HG03342 (cell line): ENCODE data around the gene ERC2.
A peak's percentile ranks its signal among the peaks of the same experiment; 100 is the strongest.

Experiments
- ATAC-seq: cut with Tn5 transposase; IDR thresholded peaks from one replicate; pipeline ENCODE4 v1.9.1; 2021; ENCODE audit warnings: mild to moderate bottlenecking, moderate library complexity; ENCODE audit not compliant: unreplicated experiment

The ERC2 gene

GRCh38 chr3:56193519-56193918 is 274.7 kb downstream of the ERC2 start:
- no peak for ATAC-seq

GRCh38 chr3:56192001-56192400 is 276.3 kb downstream of the ERC2 start:
- no peak for ATAC-seq

DNA sequence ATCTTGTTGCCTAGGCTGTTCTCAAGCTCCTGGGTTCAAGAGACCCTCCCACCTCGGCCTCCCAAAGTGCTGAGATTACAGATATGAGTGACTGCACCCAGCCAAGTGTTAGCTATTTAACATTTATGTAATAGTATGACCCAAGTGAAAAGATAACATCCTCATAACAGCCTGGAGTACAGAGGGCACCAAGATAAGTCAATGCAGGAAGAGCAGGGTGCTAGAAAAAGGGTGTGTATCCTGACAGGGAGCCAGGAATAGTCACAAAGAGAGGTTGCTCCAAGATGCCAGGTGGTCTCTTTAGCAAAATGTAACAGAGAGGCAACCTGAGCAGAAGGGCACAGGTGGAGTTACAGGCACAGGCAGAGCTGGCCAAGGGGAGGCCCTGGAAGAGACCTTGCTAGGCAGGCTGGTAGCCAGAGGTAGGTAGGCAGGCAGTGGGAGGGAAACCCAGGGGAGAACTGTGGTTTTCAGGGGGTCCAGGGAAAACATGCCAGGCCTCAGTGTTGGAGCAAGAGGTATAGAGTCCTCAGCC is 277.4 kb downstream of the ERC2 start:
- no peak for ATAC-seq

- no peak for ATAC-seq
These were observed 278.1 kb downstream of the ERC2 start for GRCh38 chr3:56190130-56190529.

GRCh38 chr3:56189536-56189935 is 278.7 kb downstream of the ERC2 start:
- no peak for ATAC-seq

DNA sequence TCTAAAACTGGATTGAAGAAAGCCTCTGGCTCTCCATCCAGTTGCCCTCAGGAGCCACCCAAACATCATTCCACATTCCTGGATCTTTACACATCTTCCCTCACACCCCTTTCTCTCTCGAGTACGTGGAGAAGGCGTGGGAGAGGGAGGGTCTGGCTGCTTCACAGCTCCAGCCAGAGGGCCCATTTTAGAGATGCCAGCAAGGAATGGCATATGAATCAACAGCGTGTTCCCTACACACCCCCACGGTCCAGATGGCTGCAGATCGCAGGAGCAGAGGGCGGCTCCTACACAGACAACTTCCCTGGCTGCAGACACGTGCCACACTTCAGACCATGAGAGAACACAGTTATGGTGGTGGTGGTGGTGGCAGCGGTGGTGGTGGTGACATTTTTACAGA is 280.1 kb downstream of the ERC2 start:
- no peak for ATAC-seq

GRCh38 chr3:56187051-56187450 is 281.2 kb downstream of the ERC2 start:
- no peak for ATAC-seq

GRCh38 chr3:56185827-56186226 is 282.4 kb downstream of the ERC2 start:
- no peak for ATAC-seq

DNA sequence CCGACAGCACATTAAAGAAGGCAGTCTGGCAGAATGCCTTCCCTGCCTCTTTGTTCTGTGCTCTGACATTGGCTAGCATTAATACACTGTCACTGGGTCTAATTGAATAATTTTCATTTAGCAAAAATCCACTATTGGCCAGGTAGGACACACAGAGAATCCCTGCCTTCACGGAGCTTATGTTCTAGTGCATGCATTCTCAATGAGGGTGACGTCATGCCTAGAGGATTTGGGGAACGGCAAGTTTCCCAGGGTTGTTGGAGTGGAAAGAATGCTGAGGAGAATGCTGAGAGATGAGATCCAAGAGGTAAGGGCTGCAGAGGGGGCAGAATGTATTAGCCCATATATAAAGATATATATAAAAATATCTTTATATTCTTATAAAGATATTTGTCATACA is 284.7 kb downstream of the ERC2 start:
- no peak for ATAC-seq

- no peak for ATAC-seq
These were observed 287.8 kb downstream of the ERC2 start for GRCh38 chr3:56180433-56180832.

DNA sequence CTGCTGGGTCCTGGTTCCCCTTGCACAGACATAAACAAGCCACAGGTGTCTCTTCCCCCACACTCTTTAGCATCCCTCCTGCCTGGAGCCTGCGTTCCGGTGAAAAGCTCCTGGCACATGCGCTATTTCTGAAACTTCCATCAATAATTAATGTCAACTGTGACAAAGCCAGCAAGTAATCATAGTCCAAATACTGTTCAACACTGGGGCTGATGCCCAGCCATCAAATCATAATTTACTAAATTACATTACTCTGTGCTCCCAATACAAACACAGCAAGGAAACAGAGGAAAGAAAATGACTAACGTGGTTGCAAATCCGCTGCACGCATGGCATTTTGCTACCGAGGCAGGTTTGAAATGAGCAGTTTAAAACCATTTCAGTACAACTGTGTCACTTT is 294.7 kb downstream of the ERC2 start:
- ATAC-seq, result no peak

GRCh38 chr3:56164436-56164835 is 303.8 kb downstream of the ERC2 start:
- ATAC-seq, result no peak

DNA sequence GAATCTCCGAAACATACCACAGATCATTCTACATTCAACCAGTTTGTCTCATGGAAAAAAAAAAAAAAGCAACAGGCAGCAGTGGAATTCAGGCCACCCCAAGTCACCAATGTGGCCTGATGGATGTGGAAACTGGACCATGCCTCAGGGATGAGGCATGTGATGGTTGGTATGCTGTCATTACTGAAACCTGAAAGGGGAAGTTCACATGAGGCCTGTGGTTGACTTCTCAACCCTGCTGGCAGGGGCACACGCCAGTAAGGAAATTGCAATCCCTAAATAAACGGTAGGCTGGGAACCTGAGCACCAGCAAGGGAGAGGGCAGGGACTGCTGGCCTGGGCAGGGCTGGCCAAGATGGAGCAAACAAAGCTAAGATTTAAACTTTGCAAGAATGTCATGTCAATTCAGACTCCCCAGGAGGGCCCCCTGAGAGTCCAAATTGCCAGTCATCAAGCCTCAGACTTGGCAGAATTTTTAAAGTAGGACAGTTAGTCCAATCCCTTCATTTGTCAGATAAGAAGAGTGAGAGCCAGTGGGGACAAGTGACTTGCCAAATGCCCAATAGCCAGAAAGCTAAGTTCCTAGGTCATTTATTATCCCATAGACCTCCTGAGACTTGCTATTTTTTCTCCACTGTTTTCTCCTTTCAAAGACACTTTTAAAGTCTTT is 310.4 kb downstream of the ERC2 start:
- ATAC-seq, result peak; percentile 85

DNA sequence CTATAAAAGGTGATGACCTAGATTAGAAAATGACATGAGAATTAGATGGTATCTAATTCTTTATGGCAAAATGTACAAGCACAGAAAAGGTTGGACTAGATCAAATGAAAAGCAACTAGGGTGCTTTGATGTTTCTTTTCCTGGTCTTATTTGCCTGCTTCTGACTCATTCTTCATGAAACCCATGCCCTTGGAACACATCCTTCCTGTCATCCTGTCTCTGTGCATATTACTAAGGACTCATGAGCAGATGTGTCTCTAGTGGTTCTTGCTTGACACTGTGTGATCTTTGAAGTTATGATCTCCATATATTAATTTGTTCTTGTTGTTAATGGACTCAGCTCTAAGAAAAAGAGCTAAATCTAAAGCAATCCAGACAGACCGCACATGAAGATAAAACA is 314.0 kb downstream of the ERC2 start:
- no peak for ATAC-seq

GRCh38 chr3:56147354-56147753 is 320.9 kb downstream of the ERC2 start:
- ATAC-seq, result no peak

DNA sequence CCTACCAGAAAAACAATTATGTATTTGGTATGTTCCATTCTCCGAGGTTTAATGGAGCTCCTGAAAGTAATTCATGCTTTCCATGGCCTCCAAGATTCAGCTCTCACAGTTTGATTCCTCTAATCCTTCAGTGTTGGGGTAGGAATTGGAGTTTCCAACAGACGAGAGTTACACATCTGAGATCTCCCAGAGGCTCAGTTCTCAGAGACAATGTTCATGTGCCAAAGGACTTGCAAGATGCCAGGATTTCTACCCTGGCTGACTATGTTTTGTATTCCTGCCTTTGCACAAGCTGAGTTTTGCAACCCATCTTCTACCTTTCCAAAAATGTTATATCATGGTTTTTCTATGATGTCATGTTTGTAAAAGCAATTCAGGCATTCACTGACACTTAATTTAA is 322.9 kb downstream of the ERC2 start:
- no peak for ATAC-seq

GRCh38 chr3:56144805-56145204 is 323.5 kb downstream of the ERC2 start:
- ATAC-seq, result no peak

DNA sequence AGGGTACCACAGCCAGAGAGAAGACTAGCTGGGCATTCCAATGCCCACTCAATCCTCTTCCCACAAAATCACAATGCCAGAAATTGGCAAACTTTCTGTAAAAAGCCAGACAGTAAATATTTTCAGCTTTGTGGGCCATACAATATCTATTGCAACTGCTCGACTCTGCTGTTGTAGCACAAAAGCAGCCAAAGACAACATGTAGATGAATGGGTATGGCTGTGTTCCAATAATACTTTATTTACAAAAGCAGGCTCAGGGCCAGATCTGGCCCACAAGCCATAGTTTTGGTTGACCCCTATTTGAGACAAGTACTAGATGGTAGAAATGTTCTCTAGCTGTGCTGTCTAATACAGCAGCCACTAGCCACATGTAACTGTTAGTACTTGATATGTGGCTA is 330.9 kb downstream of the ERC2 start:
- ATAC-seq, result no peak

- no peak for ATAC-seq
These were observed 331.8 kb downstream of the ERC2 start for GRCh38 chr3:56136514-56136913.

GRCh38 chr3:56135941-56136340 is 332.3 kb downstream of the ERC2 start:
- no peak for ATAC-seq

GRCh38 chr3:56133423-56133822 is 334.8 kb downstream of the ERC2 start:
- ATAC-seq, result no peak

- no peak for ATAC-seq
These were observed 335.5 kb downstream of the ERC2 start for GRCh38 chr3:56132762-56133161.

- no peak for ATAC-seq
These were observed 336.2 kb downstream of the ERC2 start for GRCh38 chr3:56131974-56132590.
